Endothelial cell of umbilical vein (primary cell): ENCODE results near the gene MYDGF. TPM values are rescaled to one million over a fixed set of nuclear protein-coding genes. Genes with fewer than 3 reads are reported as not detected.

Experiments
- BruUV-seq: library from RNA; stranded (reverse); fragments of 400-500 nt; replicated peaks from 2 replicates; lab custom pipeline; 2021; lab: Mats Ljungman, UMichigan
- CTCF ChIA-PET: fragments of 300-600, 350-600 bp; sonication (Branson Sonifier 250); formaldehyde crosslinking; loops from one replicate; lab custom pipeline; 2021; ENCODE audit warnings: antibody characterized with exemption, inconsistent platforms; lab: Charles Lee
- POLR2A ChIA-PET: fragments of 300-600, 350-600 bp; sonication (Branson Sonifier 250); formaldehyde crosslinking; loops from one replicate; lab custom pipeline; 2021; ENCODE audit warnings: antibody characterized with exemption, inconsistent platforms; lab: Charles Lee
- DNase-seq: peaks from one replicate; pipeline ENCODE4 v3.0.0-alpha.2; 2011; ENCODE audit warnings: low read depth, low spot score
- FAIRE-seq: peaks from 2 replicates; lab custom pipeline; 2011; peaks lifted over from hg19 to GRCh38; lab: Jason Lieb, UNC
- H2AFZ ChIP-seq: 2 replicates; pipeline ENCODE4 v1.6.0; 2012; ENCODE audit warnings: low read depth, low read length, control low read depth, inconsistent platforms
- H3K27ac ChIP-seq: 2 replicates; pipeline ENCODE4 v1.5.1; 2011; ENCODE audit warnings: low read depth, mild to moderate bottlenecking, control low read depth, low read length, moderate library complexity; ENCODE audit not compliant: insufficient read depth
- H3K27me3 ChIP-seq, 2 experiments: 2 replicates each; pipeline versions ENCODE4 v1.6.0 to v1.6.1; 2011; ENCODE audit warnings: low read length in 2 of 2, mixed read lengths in 1 of 2; ENCODE audit not compliant: control insufficient read depth in 2 of 2, insufficient read depth in 2 of 2
- H3K36me3 ChIP-seq, 2 experiments: 2 replicates in 1 of 2; 3 replicates in 1 of 2; pipeline ENCODE4 v1.5.1; 2011; ENCODE audit warnings: low read length in 2 of 2, mild to moderate bottlenecking in 1 of 2, moderate library complexity in 1 of 2; ENCODE audit not compliant: control insufficient read depth in 2 of 2, insufficient read depth in 2 of 2; ENCODE audit errors: extremely low read depth in 1 of 2
- H3K4me1 ChIP-seq: 3 replicates; pipeline ENCODE4 v1.5.1; 2011; ENCODE audit warnings: mild to moderate bottlenecking, low read length; ENCODE audit not compliant: control insufficient read depth, insufficient read depth; ENCODE audit errors: extremely low read depth
- H3K4me2 ChIP-seq: 2 replicates; pipeline ENCODE4 v1.6.1; 2011; ENCODE audit warnings: low read length, control low read depth, mixed read lengths; ENCODE audit not compliant: insufficient read depth
- H3K4me3 ChIP-seq, 3 experiments: fragments of 200-600 bp in 1 of 3; sonication (generic), shearing (Covaris generic) in 1 of 3; replicated peaks in 1 of 3; 2 replicates each; pipeline ENCODE4 v1.5.1; 2011 to 2016; ENCODE audit warnings: control low read depth in 3 of 3, low read length in 3 of 3, mild to moderate bottlenecking in 2 of 3, inconsistent platforms in 1 of 3, low read depth in 1 of 3, moderate library complexity in 1 of 3; ENCODE audit not compliant: insufficient read depth in 1 of 3
- H3K79me2 ChIP-seq: 2 replicates; pipeline ENCODE4 v1.6.0; 2012; ENCODE audit warnings: low read length, inconsistent platforms; ENCODE audit not compliant: control insufficient read depth, insufficient read depth
- H3K9ac ChIP-seq: replicated peaks from 2 replicates; pipeline ENCODE3; 2011; ENCODE audit warnings: low read length, control low read depth; ENCODE audit not compliant: insufficient read depth; ENCODE audit errors: extremely low read depth
- H3K9me1 ChIP-seq: replicated peaks from 3 replicates; pipeline ENCODE4 v1.6.0; 2011; ENCODE audit warnings: mild to moderate bottlenecking, low read length; ENCODE audit not compliant: control insufficient read depth, insufficient read depth; ENCODE audit errors: extremely low read depth
- H3K9me3 ChIP-seq: replicated peaks from 2 replicates; pipeline ENCODE4 v1.5.1; 2012; ENCODE audit warnings: low read length, inconsistent platforms; ENCODE audit not compliant: control insufficient read depth, insufficient read depth
- H4K20me1 ChIP-seq: replicated peaks from 2 replicates; pipeline ENCODE3; 2011; ENCODE audit warnings: mild to moderate bottlenecking, low read length; ENCODE audit not compliant: control insufficient read depth, insufficient read depth; ENCODE audit errors: extremely low read depth
- EZH2 ChIP-seq: IDR thresholded peaks from 2 replicates; pipeline ENCODE4 v1.6.1; 2012; ENCODE audit warnings: borderline replicate concordance, low read depth, mild to moderate bottlenecking, moderate library complexity, low read length, inconsistent platforms; ENCODE audit not compliant: severe bottlenecking
- FOS ChIP-seq: IDR thresholded peaks from 2 replicates; pipeline ENCODE4 v1.6.1; 2011; ENCODE audit warnings: mild to moderate bottlenecking, low read length, moderate library complexity, borderline replicate concordance; ENCODE audit not compliant: insufficient read depth
- GATA2 ChIP-seq: IDR thresholded peaks from 2 replicates; pipeline ENCODE4 v1.7.0; 2011; ENCODE audit warnings: low read depth, mild to moderate bottlenecking, moderate library complexity, mixed read lengths, low read length; ENCODE audit not compliant: insufficient read length, insufficient read depth
- JUN ChIP-seq: IDR thresholded peaks from 2 replicates; pipeline ENCODE4 v1.6.1; 2011; ENCODE audit warnings: borderline replicate concordance, low read depth; ENCODE audit not compliant: insufficient read length, insufficient read depth
- MYC ChIP-seq: IDR thresholded peaks from one replicate; pipeline ENCODE4 v1.6.1; 2011; ENCODE audit warnings: mild to moderate bottlenecking, low read depth, low read length
- POLR2A ChIP-seq: IDR thresholded peaks from 2 replicates; pipeline ENCODE4 v1.6.1; 2012; ENCODE audit warnings: low read depth, mild to moderate bottlenecking, control low read depth, low read length
- POLR2AphosphoS5 ChIP-seq: IDR thresholded peaks from 2 replicates; pipeline ENCODE4 v1.6.1; 2012; ENCODE audit warnings: low read depth, mild to moderate bottlenecking, control low read depth, low read length, moderate library complexity; ENCODE audit not compliant: insufficient read depth
- dilution Hi-C: fragments of 300-500 bp; cut with MboI; formaldehyde crosslinking; loops from one replicate; pipeline ENCODE4 v1.15.0; 2019; ENCODE audit warnings: low sequenced_read_pairs; ENCODE audit not compliant: extremely low pct_ligation_motif_present
- intact Hi-C: fragments of 100-400 bp; cut with micrococcal nuclease; formaldehyde crosslinking; loops from one replicate; pipeline ENCODE4 v1.10.0; 2022
- polyA plus RNA-seq, 4 experiments: library from polyadenylated mRNA; depleted of rRNA in 3 of 4; stranded (reverse) in 3 of 4; unstranded in 1 of 4; fragments of >200 nt; gene quantifications; 2 replicates each; pipeline versions ENCODE4 v1.2.1 to v1.2.3, GENCODE V29; 2011 to 2012; ENCODE audit warnings: missing spikeins in 1 of 4
- total RNA-seq: library from RNA; stranded (reverse); gene quantifications from 2 replicates; pipeline ENCODE4 v1.2.3, GENCODE V29; 2021
- TF ChIP-seq, protein P1 (sequence below): IDR thresholded peaks from 2 replicates; pipeline ENCODE4 v1.6.1; 2011; ENCODE audit not compliant: insufficient read depth, insufficient read length
- TF ChIP-seq, protein P2 (sequence below), 2 donors: IDR thresholded peaks; 1 replicate in 1 of 2; 2 replicates in 1 of 2; pipeline ENCODE4 v1.5.1; 2011; ENCODE audit warnings: low read length in 2 of 2, mild to moderate bottlenecking in 2 of 2, moderate library complexity in 2 of 2, control low read depth in 1 of 2, inconsistent platforms in 1 of 2, low read depth in 1 of 2; ENCODE audit not compliant: insufficient read depth in 1 of 2; ENCODE audit errors: extremely low read depth in 1 of 2

MYDGF gene
- total and polyA plus RNA-seq, 2 donors (not counting 3 experiments of a cell fraction or from before 2014, with no cell fraction given), result 191 to 337 TPM

DNA sequence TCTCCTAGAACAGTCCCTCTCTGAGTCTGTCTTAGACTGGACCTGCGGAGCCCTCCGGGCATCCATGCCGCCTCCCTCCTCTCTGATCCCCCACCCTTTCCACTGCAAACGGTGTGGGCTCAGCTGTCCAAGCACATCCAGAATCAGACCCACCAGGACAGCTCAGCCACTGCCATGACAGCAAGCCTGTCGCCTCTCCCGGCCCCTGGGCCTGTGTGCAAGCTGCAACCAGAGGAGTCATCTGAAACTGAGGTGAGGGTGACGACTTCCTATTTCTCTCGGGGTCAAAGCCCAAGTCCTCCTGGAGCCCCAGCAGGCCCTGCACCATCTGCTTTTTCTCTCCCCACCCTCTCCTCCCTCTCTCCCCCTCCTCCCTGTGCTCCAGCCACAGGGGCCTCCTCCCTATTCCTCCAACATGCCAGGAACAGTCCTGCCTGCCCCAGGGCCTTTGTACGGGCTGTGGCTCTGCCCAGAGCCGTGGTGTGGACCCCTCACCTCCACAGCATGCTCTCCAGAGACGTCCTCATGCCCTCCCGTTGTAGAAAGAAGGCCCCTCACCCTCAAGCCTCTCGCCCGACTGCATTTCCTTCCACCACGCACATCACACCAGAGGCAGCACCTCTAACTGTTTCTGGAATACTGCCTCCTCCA is 23.5 kb upstream of the MYDGF start:
- no peak for FAIRE-seq
- no peak overlapping the region for H3K4me3 ChIP-seq
- H3K4me1 ChIP-seq, result peaks cover 9% of the 10 kb centered on the region
- no TSS peak for BruUV-seq
- no peaks in the 10 kb centered on the region for H3K9me3 ChIP-seq
- H3K36me3 ChIP-seq, result peaks cover 11 to 59% of the 10 kb centered on the region in 2 experiments
- H3K4me2 ChIP-seq, result no peak overlapping the region
- H4K20me1 ChIP-seq, result no peaks in the 10 kb centered on the region
- peak overlapping the region; percentile 45 for H3K27ac ChIP-seq
- ChIA-PET POLR2A (no interaction called here), CTCF (interaction anchor here (1.8 kb wide), 1 partner anchor 98 kb away, joined by 5 read pairs; the partner anchor contains the start of gene FEM1A)
- TF ChIP-seq, protein P1, sequence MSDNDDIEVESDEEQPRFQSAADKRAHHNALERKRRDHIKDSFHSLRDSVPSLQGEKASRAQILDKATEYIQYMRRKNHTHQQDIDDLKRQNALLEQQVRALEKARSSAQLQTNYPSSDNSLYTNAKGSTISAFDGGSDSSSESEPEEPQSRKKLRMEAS, result no peak
- H2AFZ ChIP-seq, result no peak overlapping the region
- H3K79me2 ChIP-seq, result no peaks in the 10 kb centered on the region
- intact Hi-C loops, result no loop called here
- no peaks in the 10 kb centered on the region for H3K27me3 ChIP-seq
- dilution Hi-C loops, result no loop called here
- no peak for DNase-seq
- H3K9ac ChIP-seq, result no peak overlapping the region
- H3K9me1 ChIP-seq, result no peaks in the 10 kb centered on the region

DNA sequence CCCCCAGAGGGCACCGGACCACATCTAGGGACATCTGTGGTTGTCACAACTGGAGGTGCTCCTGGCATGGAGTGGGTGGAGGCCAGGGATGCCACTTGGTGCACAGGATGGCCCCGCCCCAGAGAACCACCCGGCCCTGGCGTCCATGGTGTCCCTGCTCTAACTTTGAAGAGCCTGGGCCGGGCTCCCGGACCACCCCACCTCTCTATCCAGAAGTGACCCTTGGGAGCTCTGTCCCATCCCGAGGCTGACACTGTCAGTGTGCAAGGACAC is 22.9 kb upstream of the MYDGF start:
- ChIA-PET CTCF (interaction anchor here (1.0 to 1.8 kb wide), 2 partner anchors 12 to 98 kb away, joined by 3 to 5 read pairs; partner anchors contain the start of gene FEM1A), POLR2A (no interaction called here)
- FAIRE-seq, result no peak
- DNase-seq, result no peak
- H3K9me3 ChIP-seq, result no peaks in the 10 kb centered on the region
- no peak for TF ChIP-seq EZH2
- no peak for TF ChIP-seq POLR2AphosphoS5
- TF ChIP-seq FOS, result no peak
- TF ChIP-seq, protein P1, result no peak
- no peak for TF ChIP-seq JUN
- no peak for TF ChIP-seq MYC
- TF ChIP-seq POLR2A, result no peak
- TF ChIP-seq GATA2, result no peak
- TF ChIP-seq, protein P2, sequence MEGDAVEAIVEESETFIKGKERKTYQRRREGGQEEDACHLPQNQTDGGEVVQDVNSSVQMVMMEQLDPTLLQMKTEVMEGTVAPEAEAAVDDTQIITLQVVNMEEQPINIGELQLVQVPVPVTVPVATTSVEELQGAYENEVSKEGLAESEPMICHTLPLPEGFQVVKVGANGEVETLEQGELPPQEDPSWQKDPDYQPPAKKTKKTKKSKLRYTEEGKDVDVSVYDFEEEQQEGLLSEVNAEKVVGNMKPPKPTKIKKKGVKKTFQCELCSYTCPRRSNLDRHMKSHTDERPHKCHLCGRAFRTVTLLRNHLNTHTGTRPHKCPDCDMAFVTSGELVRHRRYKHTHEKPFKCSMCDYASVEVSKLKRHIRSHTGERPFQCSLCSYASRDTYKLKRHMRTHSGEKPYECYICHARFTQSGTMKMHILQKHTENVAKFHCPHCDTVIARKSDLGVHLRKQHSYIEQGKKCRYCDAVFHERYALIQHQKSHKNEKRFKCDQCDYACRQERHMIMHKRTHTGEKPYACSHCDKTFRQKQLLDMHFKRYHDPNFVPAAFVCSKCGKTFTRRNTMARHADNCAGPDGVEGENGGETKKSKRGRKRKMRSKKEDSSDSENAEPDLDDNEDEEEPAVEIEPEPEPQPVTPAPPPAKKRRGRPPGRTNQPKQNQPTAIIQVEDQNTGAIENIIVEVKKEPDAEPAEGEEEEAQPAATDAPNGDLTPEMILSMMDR (IDR thresholded peaks at IDR 0.05; ENCODE audit: extremely low read depth in 1 of 2, insufficient read depth in 1 of 2, low read depth in 1 of 2, low read length in 2 of 2), result no peak
- no peaks in the 10 kb centered on the region for H3K9me1 ChIP-seq
- no peak overlapping the region for H3K27ac ChIP-seq
- peaks cover 9% of the 10 kb centered on the region for H3K4me1 ChIP-seq
- dilution Hi-C loops (no loop called here), intact Hi-C loops (no loop called here)
- H3K79me2 ChIP-seq, result no peaks in the 10 kb centered on the region
- no peak overlapping the region for H3K9ac ChIP-seq
- no peaks in the 10 kb centered on the region for H3K27me3 ChIP-seq
- H3K4me3 ChIP-seq, result no peak overlapping the region
- H2AFZ ChIP-seq, result no peak overlapping the region
- H4K20me1 ChIP-seq, result no peaks in the 10 kb centered on the region
- peaks cover 11 to 60% of the 10 kb centered on the region in 2 experiments for H3K36me3 ChIP-seq
- BruUV-seq, result no TSS peak
- H3K4me2 ChIP-seq, result no peak overlapping the region
